Peyer's patch (tissue), 4 donors: Measurements from ENCODE around the gene PEAK1.

ENCODE experiments used
- CTCF ChIP-seq, 6 experiments: fragments of 450-650 bp in 4 of 6; fragments of 200-600 bp in 2 of 6; sonication (generic) in 1 of 6; IDR thresholded peaks; one replicate each; pipeline ENCODE4 v1.5.1; 2017 to 2019; ENCODE audit warnings: antibody characterized with exemption in 6 of 6, mild to moderate bottlenecking in 3 of 6, moderate library complexity in 1 of 6
- POLR2A ChIP-seq, 2 donors: fragments of 450-650 bp; IDR thresholded peaks; one replicate each; pipeline ENCODE4 v1.5.1; 2017; ENCODE audit warnings: antibody characterized with exemption in 2 of 2, mild to moderate bottlenecking in 2 of 2, moderate library complexity in 2 of 2

GRCh38 chr15:77348511-77348910 lies 71.4 kb downstream of the PEAK1 start:
- no peak for TF ChIP-seq CTCF (IDR thresholded peaks at IDR 0.05)
- no peak for TF ChIP-seq POLR2A (IDR thresholded peaks at IDR 0.05)
